GM23338 (cell line): Measurements from ENCODE around the gene ZNF496.

Experiments used
- CREB1 ChIP-seq: fragments of 250-450 bp; sonication (Bioruptor Pico); IDR thresholded peaks from 2 replicates; pipeline ENCODE4 v1.5.0; 2020; ENCODE audit warnings: low read depth, mild to moderate bottlenecking, moderate library complexity
- CTCF ChIP-seq, 2 experiments: fragments of 200-600 bp in 1 of 2; sonication (generic) in 1 of 2; conservative IDR thresholded peaks; 2 replicates each; pipeline versions ENCODE4 v1.5.1 to v1.6.1; 2016 to 2017; ENCODE audit warnings: antibody characterized with exemption in 2 of 2, low read depth in 2 of 2, mild to moderate bottlenecking in 2 of 2, moderate library complexity in 1 of 2
- ETS1 ChIP-seq: IDR thresholded peaks from 2 replicates; pipeline ENCODE4 v1.6.1; 2016; ENCODE audit warnings: antibody characterized with exemption
- EZH2 ChIP-seq: fragments of 200-600 bp; sonication (generic); IDR thresholded peaks from one replicate; pipeline ENCODE4 v1.8.0; 2017; ENCODE audit warnings: antibody characterized with exemption, mild to moderate bottlenecking, low read depth; ENCODE audit not compliant: unreplicated experiment
- EZH2phosphoT487 ChIP-seq: fragments of 200-600 bp; sonication (generic); IDR thresholded peaks from one replicate; pipeline ENCODE4 v1.8.1; 2018; ENCODE audit warnings: antibody characterized with exemption; ENCODE audit not compliant: unreplicated experiment
- JUNB ChIP-seq: IDR thresholded peaks from one replicate; pipeline ENCODE4 v1.6.1; 2016; ENCODE audit warnings: antibody characterized with exemption; ENCODE audit not compliant: unreplicated experiment
- NANOG ChIP-seq: IDR thresholded peaks from 2 replicates; pipeline ENCODE4 v1.6.1; 2016; ENCODE audit warnings: antibody characterized with exemption, borderline replicate concordance
- POLR2AphosphoS5 ChIP-seq: IDR thresholded peaks from 2 replicates; pipeline ENCODE4 v1.6.1; 2016; ENCODE audit warnings: antibody characterized with exemption, low read depth
- REST ChIP-seq: IDR thresholded peaks from one replicate; pipeline ENCODE4 v1.6.1; 2018; ENCODE audit warnings: antibody characterized with exemption; ENCODE audit not compliant: unreplicated experiment
- STAT1 ChIP-seq: IDR thresholded peaks from one replicate; pipeline ENCODE4 v1.6.1; 2016; ENCODE audit warnings: antibody characterized with exemption; ENCODE audit not compliant: unreplicated experiment
- ZNF114 ChIP-seq: fragments of 250-450 bp; sonication (Bioruptor Pico); IDR thresholded peaks from 2 replicates; pipeline ENCODE4 v1.5.0; 2020; ENCODE audit warnings: mild to moderate bottlenecking, moderate library complexity
- ZNF331 ChIP-seq: fragments of 250-450 bp; sonication (Bioruptor Pico); IDR thresholded peaks from 2 replicates; pipeline ENCODE4 v1.5.0; 2020; ENCODE audit warnings: low read depth, mild to moderate bottlenecking, moderate library complexity
- ZNF462 ChIP-seq: fragments of 250-450 bp; sonication (Bioruptor Pico); IDR thresholded peaks from 2 replicates; pipeline ENCODE4 v1.5.0; 2020; ENCODE audit warnings: mild to moderate bottlenecking, moderate library complexity

GRCh38 chr1:247332623-247333361 is 1.1 kb upstream of the ZNF496 start:
- TF ChIP-seq CTCF (conservative IDR thresholded peaks at IDR 0.05; ENCODE audit: low read depth in 2 of 2) (no peak), POLR2AphosphoS5 (no peak), EZH2 (no peak), EZH2phosphoT487 (no peak), NANOG (no peak), JUNB (no peak), REST (no peak), CREB1 (no peak), ZNF462 (no peak), STAT1 (no peak), ZNF331 (CRISPR knock-in tag) (no peak), ZNF114 (no peak), ETS1 (no peak)
